Uterus (tissue), 4 donors: ENCODE measurements around the gene STX18. TPM values are rescaled to one million over a fixed set of nuclear protein-coding genes. Genes with fewer than 3 reads are reported as not detected.

Experiments used
- DNase-seq, 2 donors: peaks; one replicate each; pipeline ENCODE4 v3.0.0-alpha.2; 2019 to 2020
- H3K27ac ChIP-seq, 2 donors: fragments of 200-600 bp; sonication (generic); 1 replicate in 1 of 2; 2 replicates in 1 of 2; pipeline ENCODE4 v1.5.1; 2016 to 2018
- H3K27me3 ChIP-seq, 2 donors: fragments of 200-600 bp; sonication (generic); one replicate each; pipeline ENCODE4 v1.5.1; 2018 to 2019; ENCODE audit warnings: control low read depth in 1 of 2
- H3K36me3 ChIP-seq, 2 donors: fragments of 200-600 bp; sonication (generic); one replicate each; pipeline ENCODE4 v1.5.1; 2019; ENCODE audit warnings: control low read depth in 1 of 2
- H3K4me1 ChIP-seq, 2 donors: fragments of 200-600 bp; sonication (generic); one replicate each; pipeline ENCODE4 v1.5.1; 2018 to 2019; ENCODE audit warnings: control low read depth in 1 of 2
- H3K4me3 ChIP-seq, 2 donors: fragments of 200-600 bp; sonication (generic); 1 replicate in 1 of 2; 2 replicates in 1 of 2; pipeline ENCODE4 v1.5.1; 2018 to 2019; ENCODE audit warnings: mild to moderate bottlenecking in 1 of 2
- H3K9me3 ChIP-seq, 2 donors: fragments of 200-600 bp; sonication (generic); one replicate each; pipeline ENCODE4 v1.5.1; 2019; ENCODE audit warnings: control low read depth in 1 of 2
- POLR2A ChIP-seq, 2 donors: fragments of 450-650 bp; IDR thresholded peaks; one replicate each; pipeline ENCODE4 v1.6.1; 2016; ENCODE audit warnings: antibody characterized with exemption in 2 of 2, mild to moderate bottlenecking in 1 of 2, moderate library complexity in 1 of 2
- intact Hi-C: fragments of 100-400 bp; cut with DNase I; formaldehyde crosslinking; loops from one replicate; pipeline ENCODE4 v1.15.1; 2023; ENCODE audit warnings: low total_unique reads
- total RNA-seq, 4 donors: library from RNA; depleted of rRNA in 3 of 4; stranded (reverse); fragments of >200 nt in 3 of 4; gene quantifications; one replicate each; pipeline versions ENCODE4 v1.1.0 to v1.2.4, GENCODE V29; 2014 to 2023
- TF ChIP-seq, protein P1 (sequence below), 4 experiments: fragments of 200-600 bp in 2 of 4; fragments of 450-650 bp in 2 of 4; sonication (generic) in 2 of 4; IDR thresholded peaks; one replicate each; pipeline ENCODE4 v1.5.1; 2016 to 2019; ENCODE audit warnings: antibody characterized with exemption in 4 of 4, mild to moderate bottlenecking in 2 of 4, moderate library complexity in 1 of 4
- donor health status: DM: yes; HTN: yes; CAD: no.

The STX18 gene
- total RNA-seq, 4 donors from 2014 or later: 6.4 to 62.5 (median 28.9) TPM

DNA sequence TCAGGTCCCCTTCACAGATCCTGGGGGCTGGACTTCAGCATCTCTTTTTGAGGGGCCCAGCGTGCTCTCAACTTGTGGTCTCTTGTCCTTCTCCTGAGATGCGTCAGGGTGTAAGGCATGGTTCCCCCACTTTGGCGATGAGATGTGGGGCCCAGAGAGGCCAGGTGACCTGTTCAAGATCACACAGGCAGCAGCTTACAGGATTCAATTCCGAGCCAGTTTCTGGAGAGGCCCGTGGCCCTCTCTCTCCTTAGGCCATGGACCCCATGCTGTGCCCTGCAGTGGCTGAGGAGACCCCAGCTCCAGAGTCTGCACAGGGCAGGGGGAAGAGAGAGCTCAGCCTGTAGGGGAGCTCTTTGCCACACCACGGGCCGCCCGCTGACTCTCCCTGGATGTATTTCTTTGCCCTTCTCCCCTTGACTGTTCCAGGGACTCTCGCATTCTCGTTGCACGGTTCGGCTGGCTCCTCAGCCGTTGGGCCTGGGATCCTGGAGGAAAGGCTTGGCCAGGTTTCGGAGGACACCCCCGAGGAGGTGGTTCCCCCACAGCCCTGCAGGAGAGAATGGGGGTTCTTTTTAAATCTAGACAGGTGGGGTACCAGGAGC is 136.4 kb downstream of the STX18 start:
- H3K4me1 ChIP-seq: no peaks in the 10 kb centered on the region
- TF ChIP-seq POLR2A (IDR thresholded peaks at IDR 0.05): no peak
- TF ChIP-seq, protein P1, sequence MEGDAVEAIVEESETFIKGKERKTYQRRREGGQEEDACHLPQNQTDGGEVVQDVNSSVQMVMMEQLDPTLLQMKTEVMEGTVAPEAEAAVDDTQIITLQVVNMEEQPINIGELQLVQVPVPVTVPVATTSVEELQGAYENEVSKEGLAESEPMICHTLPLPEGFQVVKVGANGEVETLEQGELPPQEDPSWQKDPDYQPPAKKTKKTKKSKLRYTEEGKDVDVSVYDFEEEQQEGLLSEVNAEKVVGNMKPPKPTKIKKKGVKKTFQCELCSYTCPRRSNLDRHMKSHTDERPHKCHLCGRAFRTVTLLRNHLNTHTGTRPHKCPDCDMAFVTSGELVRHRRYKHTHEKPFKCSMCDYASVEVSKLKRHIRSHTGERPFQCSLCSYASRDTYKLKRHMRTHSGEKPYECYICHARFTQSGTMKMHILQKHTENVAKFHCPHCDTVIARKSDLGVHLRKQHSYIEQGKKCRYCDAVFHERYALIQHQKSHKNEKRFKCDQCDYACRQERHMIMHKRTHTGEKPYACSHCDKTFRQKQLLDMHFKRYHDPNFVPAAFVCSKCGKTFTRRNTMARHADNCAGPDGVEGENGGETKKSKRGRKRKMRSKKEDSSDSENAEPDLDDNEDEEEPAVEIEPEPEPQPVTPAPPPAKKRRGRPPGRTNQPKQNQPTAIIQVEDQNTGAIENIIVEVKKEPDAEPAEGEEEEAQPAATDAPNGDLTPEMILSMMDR (IDR thresholded peaks at IDR 0.05): no peak
- DNase-seq: no peak
- intact Hi-C loops: no loop called here
- no peaks in the 10 kb centered on the region for H3K27me3 ChIP-seq
- H3K36me3 ChIP-seq: no peaks in the 10 kb centered on the region
- H3K9me3 ChIP-seq: no peaks in the 10 kb centered on the region
- no peak overlapping the region for H3K27ac ChIP-seq
- H3K4me3 ChIP-seq: no peak overlapping the region

GRCh38 chr4:4402966-4403365 is 138.9 kb downstream of the STX18 start:
- Histone ChIP-seq H3K27ac (no peak overlapping the region), H3K9me3 (no peaks in the 10 kb centered on the region), H3K36me3 (no peaks in the 10 kb centered on the region), H3K4me1 (no peaks in the 10 kb centered on the region), H3K4me3 (no peak overlapping the region), H3K27me3 (no peaks in the 10 kb centered on the region)
- DNase-seq: no peak
- intact Hi-C loops: no loop called here
- TF ChIP-seq, protein P1 (IDR thresholded peaks at IDR 0.05): no peak
- TF ChIP-seq POLR2A (IDR thresholded peaks at IDR 0.05): no peak

- intact Hi-C loops: no loop called here
- no peaks in the 10 kb centered on the region for H3K27me3 ChIP-seq
- no peaks in the 10 kb centered on the region for H3K4me1 ChIP-seq
- no peaks in the 10 kb centered on the region for H3K36me3 ChIP-seq
- H3K4me3 ChIP-seq: no peak overlapping the region
- TF ChIP-seq, protein P1 (IDR thresholded peaks at IDR 0.05): no peak
- TF ChIP-seq POLR2A (IDR thresholded peaks at IDR 0.05): no peak
- H3K27ac ChIP-seq: no peak overlapping the region
- DNase-seq: no peak
- H3K9me3 ChIP-seq: no peaks in the 10 kb centered on the region
Observed at GRCh38 chr4:4401036-4401435, 140.8 kb downstream of the STX18 start.

GRCh38 chr4:4398430-4398829 is 143.4 kb downstream of the STX18 start:
- no peak overlapping the region for H3K4me3 ChIP-seq
- no peaks in the 10 kb centered on the region for H3K9me3 ChIP-seq
- no peaks in the 10 kb centered on the region for H3K36me3 ChIP-seq
- no peak overlapping the region for H3K27ac ChIP-seq
- no peak for TF ChIP-seq POLR2A (IDR thresholded peaks at IDR 0.05)
- TF ChIP-seq, protein P1 (IDR thresholded peaks at IDR 0.05): no peak
- no peaks in the 10 kb centered on the region for H3K4me1 ChIP-seq
- H3K27me3 ChIP-seq: no peaks in the 10 kb centered on the region
- DNase-seq: no peak
- intact Hi-C loops: no loop called here

DNA sequence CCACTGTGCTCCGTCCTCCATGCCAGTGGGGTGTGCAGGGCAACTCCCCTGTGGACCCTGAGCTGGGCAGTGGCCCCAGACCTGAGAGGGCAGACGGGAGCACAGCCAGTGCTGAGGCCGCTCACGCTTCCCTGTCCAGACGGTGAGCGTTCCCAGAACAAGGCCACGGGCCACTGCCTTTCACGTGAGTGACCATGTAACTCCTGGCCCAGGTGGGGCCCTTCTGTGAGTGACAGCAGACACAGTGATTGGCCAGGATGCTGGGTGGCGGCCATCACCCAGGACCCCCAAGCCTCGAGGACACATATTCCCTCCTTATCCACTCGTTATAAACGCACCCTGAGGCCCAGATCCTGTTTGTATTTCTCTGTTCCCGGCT is 144.4 kb downstream of the STX18 start:
- Histone ChIP-seq H3K9me3 (no peaks in the 10 kb centered on the region), H3K4me3 (no peak overlapping the region), H3K27me3 (no peaks in the 10 kb centered on the region), H3K36me3 (no peaks in the 10 kb centered on the region), H3K4me1 (no peaks in the 10 kb centered on the region), H3K27ac (no peak overlapping the region)
- intact Hi-C loops: no loop called here
- DNase-seq: no peak
- TF ChIP-seq, protein P1 (IDR thresholded peaks at IDR 0.05): no peak
- TF ChIP-seq POLR2A (IDR thresholded peaks at IDR 0.05): no peak
